Hepatocyte (in vitro differentiated cells): ENCODE data around the gene HABP4. TPM values are rescaled to one million over a fixed set of nuclear protein-coding genes. Genes with fewer than 3 reads are reported as not detected.

Source experiments
- DNase-seq: peaks from one replicate; pipeline ENCODE4 v3.0.0-alpha.2; 2016; ENCODE audit warnings: low spot score
- H2AFZ ChIP-seq: fragments of 200-600 bp; sonication (generic); 2 replicates; pipeline ENCODE4 v1.6.0; 2016; ENCODE audit warnings: antibody characterized with exemption, mild to moderate bottlenecking
- H3K27ac ChIP-seq: fragments of 200-600 bp; sonication (generic); 2 replicates; pipeline ENCODE4 v1.5.1; 2016; ENCODE audit warnings: mild to moderate bottlenecking
- H3K27me3 ChIP-seq: fragments of 200-600 bp; sonication (generic); 2 replicates; pipeline ENCODE4 v1.6.1; 2016
- H3K36me3 ChIP-seq: fragments of 200-600 bp; sonication (generic); replicated peaks from 2 replicates; pipeline ENCODE4 v1.5.1; 2016; ENCODE audit warnings: low read depth; ENCODE audit not compliant: insufficient read depth
- H3K4me1 ChIP-seq: fragments of 200-600 bp; sonication (generic); 2 replicates; pipeline ENCODE4 v1.5.1; 2016; ENCODE audit warnings: mild to moderate bottlenecking, moderate library complexity; ENCODE audit not compliant: insufficient read depth
- H3K4me2 ChIP-seq: fragments of 200-600 bp; sonication (generic); 2 replicates; pipeline ENCODE4 v1.6.0; 2016
- H3K4me3 ChIP-seq: fragments of 200-600 bp; sonication (generic); 2 replicates; pipeline ENCODE4 v1.5.1; 2016; ENCODE audit warnings: mild to moderate bottlenecking
- H3K79me2 ChIP-seq: fragments of 200-600 bp; sonication (generic); 2 replicates; pipeline ENCODE4 v1.6.0; 2017; ENCODE audit warnings: mild to moderate bottlenecking
- H3K9me2 ChIP-seq: fragments of 200-600 bp; sonication (generic); replicated peaks from 2 replicates; pipeline ENCODE4 v1.6.0; 2017; ENCODE audit warnings: mild to moderate bottlenecking; ENCODE audit not compliant: insufficient read depth
- H3K9me3 ChIP-seq: fragments of 200-600 bp; sonication (generic); 2 replicates; pipeline ENCODE4 v1.5.1; 2016; ENCODE audit warnings: low read depth, mild to moderate bottlenecking
- H4K20me1 ChIP-seq: fragments of 200-600 bp; sonication (generic); 2 replicates; pipeline ENCODE4 v1.6.0; 2016; ENCODE audit warnings: mild to moderate bottlenecking; ENCODE audit not compliant: insufficient read depth, poor library complexity, severe bottlenecking
- EZH2 ChIP-seq: fragments of 200-600 bp; sonication (generic); IDR thresholded peaks from 2 replicates; pipeline ENCODE4 v1.6.1; 2016; ENCODE audit warnings: antibody characterized with exemption, mild to moderate bottlenecking, borderline replicate concordance
- EZH2phosphoT487 ChIP-seq: fragments of 200-600 bp; sonication (generic); IDR thresholded peaks from one replicate; pipeline ENCODE4 v1.6.1; 2018; ENCODE audit warnings: antibody characterized with exemption, mild to moderate bottlenecking, low read depth, moderate library complexity; ENCODE audit not compliant: unreplicated experiment, severe bottlenecking
- WGBS: methylation state at CpG from one replicate; pipeline ENCODE4 v1.1.6; 2016; ENCODE audit warnings: low lambda C conversion rate; ENCODE audit errors: missing lambda C conversion rate; 5-methylcytosine and 5-hydroxymethylcytosine counted together
- polyA plus RNA-seq: library from polyadenylated mRNA; unstranded; fragments of >200 nt; fragmentation: Nextera tagmentation; extraction: Ambion mirVana; gene quantifications from 2 replicates; pipeline ENCODE4 v1.2.1, GENCODE V29; 2016
- total RNA-seq: library from RNA; depleted of rRNA; stranded (reverse); fragments of >200 nt; gene quantifications from 2 replicates; pipeline ENCODE4 v1.2.3, GENCODE V29; 2014
- TF ChIP-seq, protein P1 (sequence below): fragments of 200-600 bp; sonication (generic); IDR thresholded peaks from 2 replicates; pipeline ENCODE4 v1.5.1; 2016; ENCODE audit warnings: antibody characterized with exemption, mild to moderate bottlenecking; ENCODE audit not compliant: poor library complexity

The HABP4 gene
- total and polyA plus RNA-seq, 2 experiments from 2014 or later: 13.1 to 24.8 TPM

DNA sequence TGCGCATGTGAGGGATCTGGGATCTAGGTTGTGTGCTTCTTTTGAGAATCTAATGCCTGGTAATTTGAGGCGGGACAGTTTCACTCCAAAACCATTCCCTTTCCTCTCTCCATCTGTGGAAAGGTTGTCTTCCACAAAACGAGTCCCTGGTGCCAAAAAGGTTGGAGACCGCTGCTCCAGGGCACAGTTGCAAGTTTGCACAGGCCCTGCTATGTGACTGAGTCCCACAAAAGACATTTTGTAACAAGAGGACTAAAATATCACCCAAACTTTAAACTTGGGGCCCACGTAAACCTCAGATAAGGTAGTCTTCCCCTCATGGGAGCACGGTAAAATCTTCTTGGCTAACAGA lies 26.0 kb upstream of the HABP4 start:
- H2AFZ ChIP-seq: no peak overlapping the region
- WGBS: 82% methylated on average over 6 of the region's 6 CpGs

DNA sequence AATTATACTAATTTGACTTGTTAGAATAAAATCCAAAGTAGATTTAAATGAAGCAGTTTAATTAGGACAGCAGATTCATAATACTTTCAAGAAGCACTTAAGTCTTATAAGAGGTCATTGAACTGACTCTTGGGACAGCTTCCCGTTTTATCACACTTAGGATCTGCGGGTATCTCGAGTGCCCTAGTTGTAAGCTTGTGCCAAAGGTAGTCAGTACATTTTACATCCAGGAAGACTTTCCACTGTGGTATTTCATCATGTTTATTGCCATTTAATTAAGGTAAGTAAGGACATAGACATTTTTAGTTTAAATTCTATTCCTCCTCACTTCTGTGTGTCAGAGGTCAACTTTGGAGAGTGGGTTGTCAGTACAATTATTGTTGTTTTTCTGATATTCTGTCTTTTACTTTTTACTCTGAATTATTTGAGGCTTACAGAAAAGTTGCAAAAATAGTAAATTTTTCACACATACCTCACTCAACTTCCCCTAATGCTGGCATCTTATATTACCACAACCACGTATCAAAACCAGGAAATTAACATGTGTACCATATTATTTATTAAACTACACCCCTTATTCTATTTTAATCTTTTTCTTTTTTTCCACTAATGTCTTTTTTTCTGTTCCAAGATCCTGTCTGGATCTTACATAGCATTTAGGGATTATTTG lies 24.3 kb upstream of the HABP4 start:
- Histone ChIP-seq H3K27me3 (no peaks in the 10 kb centered on the region), H3K4me1 (peaks cover 7% of the 10 kb centered on the region), H3K9me3 (no peaks in the 10 kb centered on the region), H2AFZ (no peak overlapping the region), H3K27ac (no peak overlapping the region), H4K20me1 (no peaks in the 10 kb centered on the region), H3K9me2 (no peaks in the 10 kb centered on the region), H3K36me3 (no peaks in the 10 kb centered on the region), H3K4me2 (no peak overlapping the region), H3K79me2 (no peaks in the 10 kb centered on the region), H3K4me3 (no peak overlapping the region)
- no peak for DNase-seq
- no peak for TF ChIP-seq EZH2phosphoT487
- TF ChIP-seq, protein P1, sequence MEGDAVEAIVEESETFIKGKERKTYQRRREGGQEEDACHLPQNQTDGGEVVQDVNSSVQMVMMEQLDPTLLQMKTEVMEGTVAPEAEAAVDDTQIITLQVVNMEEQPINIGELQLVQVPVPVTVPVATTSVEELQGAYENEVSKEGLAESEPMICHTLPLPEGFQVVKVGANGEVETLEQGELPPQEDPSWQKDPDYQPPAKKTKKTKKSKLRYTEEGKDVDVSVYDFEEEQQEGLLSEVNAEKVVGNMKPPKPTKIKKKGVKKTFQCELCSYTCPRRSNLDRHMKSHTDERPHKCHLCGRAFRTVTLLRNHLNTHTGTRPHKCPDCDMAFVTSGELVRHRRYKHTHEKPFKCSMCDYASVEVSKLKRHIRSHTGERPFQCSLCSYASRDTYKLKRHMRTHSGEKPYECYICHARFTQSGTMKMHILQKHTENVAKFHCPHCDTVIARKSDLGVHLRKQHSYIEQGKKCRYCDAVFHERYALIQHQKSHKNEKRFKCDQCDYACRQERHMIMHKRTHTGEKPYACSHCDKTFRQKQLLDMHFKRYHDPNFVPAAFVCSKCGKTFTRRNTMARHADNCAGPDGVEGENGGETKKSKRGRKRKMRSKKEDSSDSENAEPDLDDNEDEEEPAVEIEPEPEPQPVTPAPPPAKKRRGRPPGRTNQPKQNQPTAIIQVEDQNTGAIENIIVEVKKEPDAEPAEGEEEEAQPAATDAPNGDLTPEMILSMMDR: no peak
- no peak for TF ChIP-seq EZH2
- 85% methylated on average over 4 of the region's 4 CpGs for WGBS

More for the DNA sequence above, 26.0 kb upstream of the HABP4 start:
- no peaks in the 10 kb centered on the region for H3K27me3 ChIP-seq
- H4K20me1 ChIP-seq: no peaks in the 10 kb centered on the region
- H3K4me2 ChIP-seq: no peak overlapping the region
- no peak overlapping the region for H3K4me3 ChIP-seq
- H3K4me1 ChIP-seq: peaks cover 13% of the 10 kb centered on the region
- H3K9me2 ChIP-seq: no peaks in the 10 kb centered on the region
- no peaks in the 10 kb centered on the region for H3K36me3 ChIP-seq
- TF ChIP-seq EZH2 (no peak), EZH2phosphoT487 (no peak)
- TF ChIP-seq, protein P1: no peak
- no peak overlapping the region for H3K27ac ChIP-seq
- no peaks in the 10 kb centered on the region for H3K9me3 ChIP-seq
- no peaks in the 10 kb centered on the region for H3K79me2 ChIP-seq
- DNase-seq: no peak

- TF ChIP-seq EZH2phosphoT487 (no peak), EZH2 (no peak)
- TF ChIP-seq, protein P1: no peak
- Histone ChIP-seq H3K27me3 (no peaks in the 10 kb centered on the region), H4K20me1 (no peaks in the 10 kb centered on the region), H3K4me2 (no peak overlapping the region), H2AFZ (no peak overlapping the region), H3K36me3 (no peaks in the 10 kb centered on the region), H3K4me1 (no peaks in the 10 kb centered on the region), H3K9me3 (no peaks in the 10 kb centered on the region), H3K4me3 (no peak overlapping the region), H3K79me2 (no peaks in the 10 kb centered on the region), H3K9me2 (no peaks in the 10 kb centered on the region), H3K27ac (no peak overlapping the region)
- DNase-seq: no peak
Measured at GRCh38 chr9:96429732-96430131, 20.2 kb upstream of the HABP4 start.
